Measurements from ENCODE around the gene NIN. TPM values are rescaled to one million over a fixed set of nuclear protein-coding genes. Genes with fewer than 3 reads are reported as not detected.

Gene NIN
- total and polyA plus RNA-seq, 2 of the 4 experiments (the other 2 are of a cell fraction) = 15.2 to 98.4 TPM

- H3K4me1 ChIP-seq (ENCODE audit: control insufficient read depth, insufficient read depth, low read length) = no peaks in the 10 kb centered on the region; the same call in 1 of the 2 replicates
- WGBS, 2 experiments (ENCODE audit: extremely low coverage in 2 of 2, insufficient read length in 1 of 2) = 80% methylated on average over 2 of the region's 6 CpGs; no CpG with 5 or more reads in 1 of the 2 experiments
- in situ Hi-C loops (cut with MboI; ENCODE audit: low sequenced_read_pairs) (no loop called here), dilution Hi-C loops (cut with HindIII; ENCODE audit: low sequenced_read_pairs, unreplicated experiment) (no loop called here), intact Hi-C loops (cut with micrococcal nuclease) (loop anchor here (5.0 kb wide), 1 partner anchor 70 kb away; the partner anchor contains the start of gene SAV1)
- no peak overlapping the region for H3K56ac ChIP-seq (ENCODE audit: extremely low read depth, insufficient read depth, low read length)
- H3K27ac ChIP-seq (ENCODE audit: insufficient read depth, low read length) = no peak overlapping the region
- peaks cover 0 to 3% of the 10 kb centered on the region in 2 experiments; a peak in 2 of 4 replicates for H3K79me1 ChIP-seq (ENCODE audit: low read depth in 1 of 2, low read length in 2 of 2)
- H2BK5ac ChIP-seq (ENCODE audit: low read depth, low read length, poor library complexity, severe bottlenecking) = no peak overlapping the region
- ChIA-PET CTCF (no interaction called here), POLR2A (ENCODE audit: unreplicated experiment) (no interaction called here)
- H3K4me3 ChIP-seq (ENCODE audit: insufficient read depth, low read depth, low read length) = no peak overlapping the region
- no peak overlapping the region for H2BK20ac ChIP-seq (ENCODE audit: low read depth, low read length)
- TF ChIP-seq POLR2A (IDR thresholded peaks at IDR 0.05; ENCODE audit: low read depth, low read length) = no peak
- TF ChIP-seq RAD21 (IDR thresholded peaks at IDR 0.05; ENCODE audit: low read length) = no peak
- TF ChIP-seq NFE2L2 (IDR thresholded peaks at IDR 0.05; ENCODE audit: low read depth, low read length) = no peak
- BruUV-seq (replicated peaks) = no TSS peak
- no peak overlapping the region; the same call in 2 of the 3 replicates for H2BK15ac ChIP-seq (ENCODE audit: low read depth, low read length)
- H3K4ac ChIP-seq (ENCODE audit: low read depth, low read length) = no peak overlapping the region
- no peaks in the 10 kb centered on the region for H3K27me3 ChIP-seq (ENCODE audit: control insufficient read depth, insufficient read depth, low read length)
- H4K5ac ChIP-seq (ENCODE audit: low read depth, low read length) = no peak overlapping the region
- H3K4me2 ChIP-seq (ENCODE audit: low read depth, low read length) = no peak overlapping the region
- H3K36me3 ChIP-seq (ENCODE audit: control insufficient read depth, insufficient read depth, low read length) = peaks cover 27% of the 10 kb centered on the region
- H4K8ac ChIP-seq (ENCODE audit: low read depth in 2 of 2, low read length in 2 of 2) = no peak overlapping the region
- no peaks in the 10 kb centered on the region; the same call in none of the 2 replicates for H3K9me1 ChIP-seq (ENCODE audit: insufficient read depth, low read length)
- no peak overlapping the region for H3K9ac ChIP-seq (ENCODE audit: low read depth, low read length)
- H3K23ac ChIP-seq (ENCODE audit: low read depth, low read length) = no peak overlapping the region
- no peaks in the 10 kb centered on the region for H3K9me3 ChIP-seq (ENCODE audit: control insufficient read depth, insufficient read depth, low read length)
- H3K14ac ChIP-seq (replicated peaks; ENCODE audit: low read depth, low read length) = no peak overlapping the region
- no peak for DNase-seq
- no peak overlapping the region for H3K18ac ChIP-seq (ENCODE audit: low read depth, low read length)
- H2AK5ac ChIP-seq (ENCODE audit: low read depth, low read length) = no peak overlapping the region
- H2AK9ac ChIP-seq (replicated peaks; ENCODE audit: low read depth, low read length, poor library complexity) = no peak overlapping the region
- H4K91ac ChIP-seq (ENCODE audit: insufficient read depth, low read depth, low read length) = no peak overlapping the region
- H4K20me1 ChIP-seq (ENCODE audit: insufficient read depth, low read length) = no peaks in the 10 kb centered on the region
- H2BK120ac ChIP-seq (ENCODE audit: low read depth, low read length) = no peak overlapping the region
- H2AFZ ChIP-seq (replicated peaks; ENCODE audit: low read length, poor library complexity) = no peak overlapping the region
- no peak for ATAC-seq (ENCODE audit: low read depth)
These were observed 94.0 kb downstream of the NIN start for GRCh38 chr14:50736932-50737419.
